NCI-H226 (cell line): ENCODE results near the gene C4orf50.

Experiments used
- DNase-seq: peaks from one replicate; pipeline ENCODE4 v3.0.0-alpha.2; 2015

The C4orf50 gene

DNA sequence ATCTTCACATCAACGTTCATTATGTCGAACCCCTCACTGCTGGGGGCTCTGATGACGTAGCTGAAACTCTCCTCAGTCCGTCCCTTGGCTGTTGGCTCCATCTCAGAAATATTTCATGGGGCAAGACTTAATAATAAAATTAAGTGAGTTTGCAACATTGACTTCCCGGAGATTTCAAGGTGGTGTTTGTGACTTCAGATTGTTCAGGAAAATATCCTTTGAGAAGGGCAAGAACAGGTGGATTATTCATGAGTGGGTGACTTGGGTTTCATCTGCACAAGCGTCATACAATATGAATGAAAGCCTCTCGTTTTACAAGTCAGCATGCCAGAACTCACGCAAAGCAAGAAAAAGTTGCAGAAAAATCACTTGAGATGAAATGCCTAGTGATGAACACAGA is at the start of gene C4orf50:
C4orf50 (minus strand) TSS at position 101 of the 400 bp plus-strand sequence.
- DNase-seq = no peak

DNA sequence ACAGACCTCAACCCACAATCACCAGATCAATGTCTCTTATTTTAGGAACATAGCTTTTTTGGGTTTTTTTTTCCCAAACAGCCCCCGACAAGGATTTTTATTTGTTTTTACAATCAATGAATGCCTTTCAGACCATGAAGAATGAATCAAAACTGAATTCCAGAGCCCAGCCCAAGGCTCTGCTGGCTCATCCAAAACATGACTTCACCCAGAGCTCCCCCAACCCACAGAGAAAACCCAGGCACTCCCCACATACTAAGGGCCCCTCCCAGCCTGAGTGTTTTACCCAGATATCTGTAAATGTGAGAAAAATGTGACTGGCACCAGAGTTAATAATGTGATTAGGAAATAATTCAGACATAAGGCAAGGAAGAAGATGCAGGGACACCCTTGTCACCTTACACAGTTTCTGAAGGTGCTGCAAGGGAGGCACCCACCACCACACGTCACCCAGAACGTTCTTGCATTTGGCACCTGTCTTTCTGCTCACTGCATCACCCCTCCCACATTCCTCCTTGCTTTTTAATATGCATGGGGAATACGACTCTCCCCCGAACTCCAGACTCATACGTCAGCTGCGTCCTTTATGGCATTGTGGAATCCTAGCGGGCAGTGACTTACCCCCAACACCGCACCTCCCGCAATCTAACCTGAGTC is 47.8 kb upstream of the C4orf50 start:
- no peak for DNase-seq

DNA sequence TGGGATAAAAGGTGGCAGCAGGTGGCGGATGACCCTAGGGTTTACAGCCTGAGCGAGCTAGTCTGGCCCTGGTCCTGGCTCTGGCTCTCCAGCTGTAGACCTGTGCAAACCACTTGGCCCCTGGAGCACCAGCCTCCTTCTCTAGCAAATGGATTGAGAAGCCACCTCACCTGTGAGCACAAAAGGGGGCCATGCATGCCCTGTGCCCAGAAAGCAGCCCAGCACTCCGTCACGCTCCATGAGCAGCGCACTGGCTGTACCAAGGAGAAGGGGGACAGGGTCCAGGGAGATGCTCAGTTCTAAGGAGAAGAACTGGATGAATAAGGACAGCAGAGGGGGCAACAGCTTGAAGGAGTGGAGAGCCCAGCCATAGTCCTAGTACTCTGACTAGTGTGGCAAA is 46.9 kb upstream of the C4orf50 start:
- DNase-seq = no peak

DNA sequence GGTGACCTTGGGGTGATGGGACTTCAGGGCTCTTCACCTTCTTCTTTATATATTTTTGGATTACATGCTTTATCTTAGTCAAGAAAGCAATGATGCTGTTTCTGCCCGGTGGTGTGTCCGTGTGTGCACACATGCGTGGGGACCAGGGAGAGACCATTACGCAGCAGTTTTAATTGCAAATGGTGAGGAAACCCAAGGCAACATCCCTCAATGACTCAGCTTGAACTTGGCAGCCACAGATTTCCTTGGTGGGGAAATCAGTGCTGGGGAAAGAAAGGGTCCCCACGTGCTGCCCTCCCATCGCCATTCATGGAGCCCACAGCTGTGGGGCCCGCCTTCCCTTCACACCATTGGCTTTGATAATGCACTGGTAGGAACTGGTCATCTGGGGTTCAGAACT is 46.2 kb upstream of the C4orf50 start:
- DNase-seq = no peak

DNA sequence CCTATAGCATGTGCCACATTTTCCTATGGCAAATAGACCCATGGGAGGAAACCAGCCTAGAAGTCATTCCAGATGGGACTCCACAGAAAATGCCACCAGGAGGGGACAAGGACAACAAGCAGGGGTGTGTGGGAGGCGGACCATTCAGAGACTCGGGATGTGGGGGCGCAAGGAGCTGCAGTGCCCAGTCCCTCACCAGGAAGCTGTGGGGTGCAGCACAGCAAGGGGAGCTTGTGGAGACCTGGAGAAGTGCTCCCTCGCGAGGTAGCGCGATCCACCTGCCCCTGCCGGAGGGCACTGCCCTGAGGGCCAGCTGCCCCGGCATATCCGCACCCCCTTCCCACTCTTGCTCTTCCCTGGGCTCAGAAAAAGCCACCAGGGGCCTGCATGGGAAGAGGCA is 45.5 kb upstream of the C4orf50 start:
- no peak for DNase-seq

DNA sequence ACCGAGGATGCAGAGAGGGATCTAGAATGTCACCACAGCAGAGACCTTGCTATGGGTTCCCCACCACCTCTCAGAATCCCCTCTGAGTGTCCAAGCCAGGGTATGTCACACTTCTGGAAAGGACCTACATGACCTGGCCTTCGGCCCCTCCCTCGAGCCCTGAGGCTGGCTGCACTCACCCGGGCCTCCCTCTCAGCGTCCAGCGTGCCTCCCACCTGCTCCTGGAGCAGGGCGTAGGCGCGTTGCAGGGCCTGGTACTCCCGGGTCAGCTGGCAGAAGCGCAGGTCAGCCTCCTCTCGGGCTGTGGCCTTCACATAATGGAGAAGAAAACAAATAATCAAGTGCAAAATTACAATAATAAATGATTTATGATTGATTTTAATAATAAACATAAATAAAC is 43.9 kb upstream of the C4orf50 start:
- no peak for DNase-seq

DNA sequence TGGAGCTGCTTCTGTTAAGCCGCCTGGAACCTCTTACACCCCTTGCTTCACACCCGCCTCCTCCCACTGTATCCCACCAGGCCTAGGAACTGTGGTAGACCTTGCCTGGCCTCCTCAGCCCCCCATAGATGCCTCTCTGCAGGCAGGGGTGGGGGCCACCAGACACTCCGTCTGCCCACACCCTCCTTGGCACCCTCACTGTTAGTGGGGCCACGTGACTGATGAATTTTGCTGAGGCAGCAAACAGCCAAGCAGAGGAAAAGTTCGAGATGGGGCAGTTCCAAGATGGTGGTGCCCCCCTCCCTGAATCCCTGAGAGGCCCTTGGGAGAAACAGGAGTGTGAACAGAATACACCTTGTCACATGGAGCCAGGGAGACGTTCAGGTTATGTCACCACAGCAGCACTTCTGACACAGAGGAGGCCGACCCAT is 41.2 kb upstream of the C4orf50 start:
- DNase-seq = no peak

DNA sequence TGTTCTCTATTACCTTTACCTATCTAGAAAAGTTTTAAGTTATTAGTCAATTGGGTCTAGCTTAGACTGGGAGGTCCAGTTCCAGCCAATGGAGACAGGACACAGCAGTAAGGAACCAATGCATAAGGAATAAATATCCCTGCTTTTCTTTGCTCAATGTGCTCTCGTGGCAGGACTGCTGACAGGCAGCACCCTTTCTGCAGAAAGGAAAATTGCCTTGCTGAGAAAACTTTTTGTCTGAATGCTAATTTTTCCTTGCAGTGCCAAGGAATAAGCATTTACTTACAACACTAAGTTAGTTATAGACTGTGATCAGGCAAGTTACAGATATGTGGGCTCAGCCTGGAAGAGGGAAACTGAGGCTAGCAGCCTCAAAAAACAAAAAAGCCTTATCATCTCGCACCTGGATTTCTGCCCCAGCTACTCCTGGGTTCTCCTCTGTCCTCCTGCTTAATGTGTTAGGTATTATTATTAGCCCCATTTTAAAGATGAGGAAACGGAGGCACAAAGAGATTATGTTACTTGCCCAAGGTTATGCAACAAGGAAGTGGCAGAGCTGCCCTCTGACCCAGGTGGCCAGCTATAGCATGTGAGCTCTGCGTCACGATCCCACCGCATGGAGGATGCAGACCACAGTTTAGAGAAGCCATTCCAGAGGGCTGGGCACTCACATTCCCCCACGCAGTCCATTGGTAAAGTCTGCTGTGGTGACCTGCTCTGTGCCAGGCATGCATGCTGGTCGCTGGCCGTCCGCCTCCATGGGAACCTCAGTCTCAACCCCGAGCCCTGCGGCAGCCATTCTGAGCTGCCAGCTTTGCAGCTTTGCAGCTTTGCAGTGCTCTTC is 40.5 kb upstream of the C4orf50 start:
- DNase-seq = no peak

DNA sequence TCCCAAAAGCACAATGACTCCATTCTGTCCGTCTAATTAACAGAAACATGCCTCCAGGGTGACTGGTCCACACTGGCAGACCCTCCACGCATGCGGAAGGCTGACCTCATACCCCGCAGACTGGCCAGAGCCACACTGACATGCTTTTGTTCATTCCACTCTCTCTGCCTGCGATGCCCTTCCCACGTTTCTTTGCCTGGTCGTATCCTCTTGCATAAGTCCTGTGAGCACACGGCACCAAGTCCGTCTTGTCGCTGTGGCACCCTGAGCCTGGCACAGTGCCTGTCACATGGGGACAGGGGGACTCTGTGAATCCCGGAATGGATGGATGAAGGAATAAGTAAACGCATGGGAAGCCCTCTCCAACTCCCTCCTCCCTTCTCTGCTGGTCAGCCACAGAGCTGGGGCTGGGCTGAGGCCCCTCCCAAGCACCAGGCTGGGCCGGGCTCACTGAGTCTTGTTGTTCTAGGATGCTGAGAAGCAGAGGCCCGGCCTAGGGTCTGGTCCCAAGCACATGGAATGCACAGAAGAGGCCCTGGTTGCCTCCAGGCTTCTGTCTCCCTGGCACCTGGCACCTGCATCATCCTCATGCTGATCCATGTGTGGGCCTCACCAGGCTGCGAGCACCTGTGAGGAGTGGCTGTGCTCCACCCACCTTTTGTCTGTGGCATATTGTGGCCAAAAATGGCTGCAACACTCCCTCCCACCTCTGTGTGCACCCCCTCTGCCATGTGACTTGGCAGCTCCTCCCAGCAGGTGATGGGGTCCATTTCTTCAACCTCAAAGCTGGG is 38.9 kb upstream of the C4orf50 start:
- DNase-seq = no peak

DNA sequence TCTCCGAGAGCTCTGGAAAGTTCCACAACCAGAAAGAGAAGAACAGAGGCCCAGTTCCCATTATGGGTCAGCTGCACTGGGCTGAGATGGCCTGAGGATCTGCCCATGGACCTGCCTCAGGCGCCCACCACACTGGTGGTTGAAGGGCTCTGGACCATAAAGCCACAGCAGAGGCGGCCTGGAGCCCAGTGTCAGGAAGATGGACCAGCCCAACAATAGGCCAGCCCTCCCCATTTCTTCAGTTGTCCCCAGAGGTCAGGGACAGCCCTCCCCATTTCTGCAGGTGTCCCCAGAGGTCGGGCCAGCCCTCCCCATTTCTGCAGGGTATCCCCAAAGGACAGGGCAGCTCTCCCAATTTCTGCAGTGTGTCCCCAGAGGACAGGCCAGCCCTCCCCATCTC is 37.2 kb upstream of the C4orf50 start:
- no peak for DNase-seq

DNA sequence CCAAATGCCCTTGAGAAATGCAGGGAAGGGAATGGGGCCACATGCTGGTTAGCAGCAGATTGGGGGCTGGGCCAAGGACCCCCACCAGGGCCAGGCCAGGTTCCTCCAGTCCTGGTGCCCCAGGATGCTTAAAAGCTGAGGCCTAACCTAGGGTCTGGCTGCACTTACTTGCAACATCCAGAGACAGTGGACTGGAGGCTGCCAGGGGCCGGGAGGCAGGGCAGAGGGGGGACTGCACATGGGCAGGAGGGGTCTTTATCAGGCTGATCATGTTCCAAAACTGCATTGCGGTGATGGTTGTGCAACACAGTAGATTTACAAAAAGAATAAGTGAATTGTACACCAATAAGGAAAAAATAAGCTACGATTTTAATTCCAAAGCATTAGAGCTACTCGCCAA is 36.8 kb upstream of the C4orf50 start:
- DNase-seq = no peak

DNA sequence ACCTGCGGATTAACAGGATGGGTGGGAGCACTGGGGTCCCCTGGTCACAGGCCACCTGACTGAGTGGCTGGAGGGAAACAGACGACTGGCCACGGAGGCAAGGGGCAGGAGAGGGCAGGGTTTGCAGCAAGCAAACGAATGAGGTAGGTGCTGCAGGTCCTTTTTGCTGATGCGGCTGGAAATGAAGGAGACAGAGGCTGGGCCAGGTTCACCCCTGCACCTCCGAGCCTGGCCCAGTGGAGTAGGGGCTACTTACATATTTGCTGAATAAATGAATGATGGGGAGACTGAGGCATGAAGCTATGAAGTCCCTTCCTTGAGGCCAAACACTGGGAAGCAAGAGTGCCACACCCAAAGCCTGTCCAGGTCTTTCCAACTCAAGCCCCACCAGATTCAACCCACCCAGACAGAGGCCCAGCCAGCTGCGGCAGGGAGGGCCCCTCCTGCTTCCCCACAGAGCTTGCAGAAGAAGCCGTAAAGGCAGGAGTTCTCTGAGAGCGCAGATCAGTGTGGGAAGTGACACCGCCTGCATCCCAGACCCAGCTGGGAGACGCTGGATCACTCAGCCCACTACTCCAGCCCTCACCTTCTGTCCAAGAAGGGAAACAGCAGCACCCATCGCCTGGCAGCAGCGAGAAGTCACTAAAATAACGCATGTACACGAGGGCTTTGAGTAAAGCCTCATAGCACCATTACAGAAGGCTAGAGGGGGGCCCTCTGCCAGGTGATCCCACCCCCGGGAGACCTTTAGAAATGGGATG is 36.1 kb upstream of the C4orf50 start:
- DNase-seq = no peak

DNA sequence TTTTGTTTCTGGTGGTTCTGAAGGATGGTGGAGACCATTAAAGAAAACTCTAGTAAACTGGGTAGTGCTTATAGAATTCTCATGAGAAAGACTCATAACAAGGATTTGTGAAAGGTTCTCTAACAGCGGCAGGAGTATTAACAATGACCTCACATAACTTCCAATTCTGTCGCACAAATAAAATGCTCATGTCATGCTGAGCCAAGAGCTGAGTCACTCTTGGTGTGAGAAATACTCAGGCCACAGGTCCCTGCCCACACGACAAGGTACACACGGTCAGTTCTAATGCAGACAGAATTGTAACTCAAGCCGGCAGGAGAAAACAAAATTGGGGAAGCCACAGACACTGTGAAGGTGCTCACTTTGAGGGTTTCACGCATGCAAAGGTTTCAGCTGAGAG is 34.4 kb upstream of the C4orf50 start:
- no peak for DNase-seq

DNA sequence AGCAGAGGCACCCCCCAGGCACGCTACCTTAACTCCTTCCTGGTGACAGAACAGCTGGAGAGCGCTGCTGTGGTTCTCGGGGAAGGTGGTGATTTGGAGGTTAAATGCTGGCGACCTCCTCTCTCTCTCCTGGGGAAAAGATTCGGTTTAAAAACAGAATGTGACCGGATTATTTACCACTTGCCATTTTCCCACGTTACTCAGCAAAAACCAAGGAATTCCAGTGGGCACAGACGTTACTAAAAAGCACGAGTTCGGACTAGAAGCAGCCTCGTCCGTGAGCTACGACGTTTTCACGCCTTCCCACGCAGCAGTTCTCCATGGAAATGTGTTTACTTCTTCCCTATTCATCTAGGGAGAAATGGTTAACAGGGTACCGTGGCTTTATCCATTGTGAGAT is 32.3 kb upstream of the C4orf50 start:
- no peak for DNase-seq

DNA sequence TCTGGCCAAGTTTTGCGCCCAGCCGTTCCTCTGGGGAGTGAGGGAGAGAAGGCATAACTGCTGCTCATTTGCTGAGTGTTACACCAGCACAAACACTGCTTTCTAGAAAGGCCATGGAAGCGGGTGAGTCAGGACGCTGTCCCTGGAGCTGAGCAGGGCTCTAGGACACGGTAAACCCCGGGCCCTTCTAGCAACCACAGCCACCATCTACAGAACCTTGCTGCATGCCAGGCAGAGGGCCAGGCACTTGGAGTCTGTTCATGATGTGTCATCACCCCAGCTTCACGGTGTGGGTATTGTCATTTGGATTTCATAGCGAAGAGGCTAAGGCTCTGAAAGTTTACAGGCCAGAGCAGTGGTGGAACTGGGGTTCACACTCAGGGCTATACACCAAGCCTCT is 31.8 kb upstream of the C4orf50 start:
- no peak for DNase-seq

DNA sequence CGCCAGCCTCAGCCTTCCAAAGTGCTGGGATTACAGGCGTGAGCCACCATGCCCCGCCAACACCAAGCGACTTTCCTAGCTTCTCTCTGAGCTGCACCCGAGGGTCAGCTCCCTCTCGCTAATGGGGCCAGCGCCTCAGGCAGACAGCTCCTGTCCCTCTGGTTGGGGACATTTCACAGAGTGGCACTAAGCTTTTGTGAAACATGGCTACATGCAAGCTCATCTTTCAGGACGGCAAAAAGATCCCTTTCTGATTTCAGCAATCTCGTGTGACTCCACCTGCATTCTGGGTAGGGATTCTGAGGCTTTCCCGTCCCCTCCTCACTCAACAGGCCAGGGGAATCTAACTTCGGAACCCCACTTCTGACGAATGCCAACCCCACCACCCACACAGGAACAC is 31.0 kb upstream of the C4orf50 start:
- no peak for DNase-seq

DNA sequence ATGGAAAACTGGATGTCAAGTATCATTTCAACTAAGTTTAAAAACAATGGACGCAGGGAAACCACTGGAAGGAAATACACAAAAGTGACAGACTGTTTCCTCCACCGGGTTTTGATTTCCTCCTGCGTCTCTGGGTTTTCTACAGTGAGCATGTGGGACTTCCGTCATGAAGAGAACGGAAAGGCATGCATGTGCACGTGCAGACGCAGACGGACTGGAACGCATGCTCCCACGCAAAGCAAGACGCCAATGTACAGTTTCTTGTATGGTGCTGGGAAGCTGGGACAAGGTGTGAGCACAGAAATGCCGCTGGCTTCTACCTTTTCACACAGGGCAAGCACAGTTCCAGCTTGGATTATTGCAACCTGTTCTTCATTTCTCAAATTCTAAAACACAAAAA is 30.3 kb upstream of the C4orf50 start:
- DNase-seq = no peak

DNA sequence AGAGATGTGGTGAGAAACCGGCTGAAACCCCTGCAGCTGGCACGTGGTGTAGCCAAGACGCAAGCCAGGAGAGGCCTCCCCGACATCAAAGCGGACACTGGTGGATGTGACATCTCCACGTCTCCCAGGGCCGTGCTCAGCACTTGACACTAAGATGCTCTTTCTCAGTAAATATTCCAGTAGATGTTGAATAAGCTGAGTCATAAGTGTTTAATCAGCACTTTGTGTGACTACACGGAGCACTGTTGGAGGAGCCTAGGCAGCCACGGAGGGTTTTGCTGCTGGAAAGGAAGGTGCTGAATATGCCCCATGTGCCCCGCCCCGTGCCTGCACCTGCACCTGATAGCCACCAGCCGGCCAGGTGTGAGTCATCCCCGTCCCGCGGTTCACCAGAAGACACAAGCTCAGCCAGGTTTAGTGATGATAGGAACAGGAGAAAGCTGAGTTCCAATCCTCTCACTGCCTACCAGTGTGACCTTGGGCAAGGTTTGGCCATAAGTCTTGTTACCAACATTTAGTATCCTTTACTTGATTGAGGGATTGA is 29.0 kb upstream of the C4orf50 start:
- DNase-seq = no peak

DNA sequence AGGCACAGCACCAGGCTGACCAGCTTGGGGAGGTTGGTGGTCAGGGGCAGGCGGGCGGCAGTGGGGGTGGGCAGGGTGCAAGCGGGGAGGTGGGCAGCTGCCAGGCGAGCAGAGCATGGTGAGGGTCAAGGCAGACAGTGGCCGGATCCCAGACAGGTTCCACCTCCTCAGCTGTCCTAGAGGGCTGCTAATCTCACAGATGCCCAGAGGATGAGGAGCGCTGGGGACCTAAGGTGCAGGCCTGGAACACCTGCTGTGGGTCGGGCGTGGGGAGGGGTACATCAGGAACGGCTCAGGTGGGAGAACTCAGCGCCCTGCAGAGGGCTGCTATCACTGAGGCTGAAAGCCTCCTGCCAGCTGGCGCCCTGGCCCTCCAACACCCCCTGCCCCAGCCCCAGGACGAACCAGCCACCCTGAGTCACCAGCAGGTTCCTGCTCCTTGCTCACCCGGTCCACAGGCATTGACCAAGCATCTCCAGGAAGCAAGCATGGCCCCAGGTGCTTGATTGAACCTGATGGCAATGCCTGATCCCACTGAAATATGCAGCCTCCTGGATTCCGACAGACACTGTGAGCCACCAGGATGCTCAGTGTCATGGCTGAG is 28.4 kb upstream of the C4orf50 start:
- DNase-seq = no peak

DNA sequence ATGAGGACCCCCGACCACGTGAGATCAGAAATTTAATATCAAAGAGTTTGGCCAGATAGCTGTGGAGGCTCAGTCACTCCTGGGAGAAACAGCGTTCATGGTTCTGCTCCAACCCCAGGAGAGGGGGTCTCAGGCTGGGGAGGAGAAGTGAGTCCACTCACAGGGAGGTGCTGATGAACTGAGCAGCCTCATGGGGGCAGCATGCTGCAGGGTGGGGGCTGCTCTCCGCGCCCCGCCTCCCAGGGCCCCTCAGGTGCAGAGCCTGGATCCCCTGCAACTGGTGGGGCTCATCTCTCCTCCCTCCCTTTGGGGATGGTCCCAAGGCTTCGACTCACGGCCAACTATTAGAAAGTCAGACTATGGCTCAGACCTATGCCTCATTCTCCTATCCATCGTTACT is 26.6 kb upstream of the C4orf50 start:
- DNase-seq = no peak

DNA sequence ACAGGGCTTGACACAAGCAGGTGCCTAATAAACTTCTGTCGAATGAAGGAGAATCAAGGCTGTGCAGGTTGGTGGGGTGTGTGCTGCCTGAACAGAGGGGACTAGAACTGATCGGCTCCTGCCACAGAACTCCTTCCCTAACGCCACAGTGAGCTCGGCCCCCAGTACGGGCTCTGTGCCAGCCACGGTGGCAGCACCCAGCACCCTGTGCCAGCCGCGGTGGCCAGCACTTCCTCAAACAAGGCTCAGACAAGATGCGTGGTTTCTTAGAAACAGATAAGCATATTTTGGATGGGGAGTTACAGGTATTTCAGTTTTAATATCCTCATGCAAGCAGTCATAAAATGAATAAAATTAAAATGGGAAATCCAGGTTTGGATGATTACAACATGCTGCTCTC is 26.0 kb upstream of the C4orf50 start:
- no peak for DNase-seq

DNA sequence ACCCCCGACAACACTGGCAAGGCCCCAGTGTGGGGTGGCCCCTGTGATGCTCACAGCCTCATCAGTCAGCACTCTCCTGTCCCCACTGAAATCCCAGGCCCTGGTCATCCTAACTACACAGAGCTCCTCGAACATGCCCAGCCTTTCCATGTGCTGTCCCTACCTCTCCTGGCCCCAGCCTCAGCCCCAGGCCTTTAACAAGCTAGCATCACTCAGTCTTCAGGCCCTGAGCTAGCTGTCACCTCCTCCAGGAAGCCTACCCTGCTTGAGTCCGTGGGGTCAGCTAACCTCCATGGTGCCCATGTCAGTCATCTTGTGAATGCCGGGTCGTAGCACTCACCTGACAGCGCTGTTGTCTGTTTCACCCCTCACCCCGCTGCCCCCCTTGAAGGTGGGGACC is 25.6 kb upstream of the C4orf50 start:
- DNase-seq = no peak
